ENCODE results near the gene OR1K1.

GRCh38 chr9:122785269-122785668 lies 14.7 kb upstream of the OR1K1 start:
- TF ChIP-seq ATF2 (IDR thresholded peaks at IDR 0.05; ENCODE audit: low read length) (no peak), BCLAF1 (IDR thresholded peaks at IDR 0.05) (no peak), GABPA (IDR thresholded peaks at IDR 0.05; ENCODE audit: low read depth) (no peak), CTCF (IDR thresholded peaks at IDR 0.05 in 2 of 3, conservative IDR thresholded peaks at IDR 0.05 in 1 of 3; ENCODE audit: control insufficient read depth in 2 of 3, extremely low read depth in 1 of 3, insufficient read depth in 1 of 3, low read depth in 3 of 3, low read length in 3 of 3) (no peak), ETV6 (conservative IDR thresholded peaks at IDR 0.05 in 1 of 2, IDR thresholded peaks at IDR 0.05 in 1 of 2; ENCODE audit: borderline replicate concordance in 1 of 2, low read depth in 1 of 2) (no peak)

Measured in GM12878 (cell line).